ENCODE measurements around the gene C1orf198.

The C1orf198 gene, protein sequence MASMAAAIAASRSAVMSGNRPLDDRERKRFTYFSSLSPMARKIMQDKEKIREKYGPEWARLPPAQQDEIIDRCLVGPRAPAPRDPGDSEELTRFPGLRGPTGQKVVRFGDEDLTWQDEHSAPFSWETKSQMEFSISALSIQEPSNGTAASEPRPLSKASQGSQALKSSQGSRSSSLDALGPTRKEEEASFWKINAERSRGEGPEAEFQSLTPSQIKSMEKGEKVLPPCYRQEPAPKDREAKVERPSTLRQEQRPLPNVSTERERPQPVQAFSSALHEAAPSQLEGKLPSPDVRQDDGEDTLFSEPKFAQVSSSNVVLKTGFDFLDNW

GRCh38 chr1:230867903-230868735 is at the start of gene C1orf198:
Gene C1orf198, minus strand, starts transcription at chr1:230868521. Its CDS starts 9 bp downstream, at chr1:230868512.
- DNase-seq (ENCODE audit: low read depth), result peak; percentile 32

GRCh38 chr1:230917284-230918135 is 49.2 kb upstream of the C1orf198 start:
- DNase-seq (ENCODE audit: low read depth), result peak; percentile 41

DNA sequence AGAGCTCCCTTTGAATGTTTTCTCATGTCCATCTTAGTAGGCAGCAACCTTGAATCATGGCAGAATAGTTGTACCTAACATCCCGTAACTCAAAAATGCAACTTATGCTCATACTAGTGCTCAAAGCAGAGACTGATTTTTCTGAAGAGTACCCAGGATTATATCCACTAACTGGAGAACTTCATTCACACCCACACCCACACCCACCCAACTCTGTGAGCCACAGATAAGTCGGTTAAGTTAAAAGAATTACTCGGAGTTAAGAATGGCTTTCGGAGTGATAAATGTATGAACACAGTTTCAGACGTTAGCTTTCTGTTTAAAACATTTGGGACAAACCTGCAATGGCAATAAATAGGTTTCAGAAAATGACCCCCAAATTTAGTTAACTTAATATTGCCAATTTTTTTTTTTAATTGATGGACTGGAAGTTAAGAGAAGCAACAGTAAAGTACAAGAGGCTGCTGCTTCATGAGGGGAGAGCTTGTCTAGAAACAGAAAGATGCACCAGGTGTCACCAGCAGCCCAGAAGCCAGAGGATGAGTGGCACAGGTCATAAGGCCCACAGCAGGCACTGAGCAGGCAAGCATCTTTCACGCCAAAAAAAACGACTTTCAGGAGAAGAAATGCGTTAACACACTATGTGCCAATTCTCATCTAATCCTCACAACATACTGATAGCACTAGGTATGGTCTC is 48.4 kb upstream of the C1orf198 start:
- no peak for DNase-seq (ENCODE audit: low read depth)

GRCh38 chr1:230915078-230915477 is 46.8 kb upstream of the C1orf198 start:
- DNase-seq (ENCODE audit: low read depth), result no peak

GRCh38 chr1:230913496-230913895 is 45.2 kb upstream of the C1orf198 start:
- no peak for DNase-seq (ENCODE audit: low read depth)

GRCh38 chr1:230910755-230911117 is 42.4 kb upstream of the C1orf198 start:
- DNase-seq (ENCODE audit: low read depth), result no peak

GRCh38 chr1:230909974-230910754 is 41.8 kb upstream of the C1orf198 start:
- no peak for DNase-seq (ENCODE audit: low read depth)

DNA sequence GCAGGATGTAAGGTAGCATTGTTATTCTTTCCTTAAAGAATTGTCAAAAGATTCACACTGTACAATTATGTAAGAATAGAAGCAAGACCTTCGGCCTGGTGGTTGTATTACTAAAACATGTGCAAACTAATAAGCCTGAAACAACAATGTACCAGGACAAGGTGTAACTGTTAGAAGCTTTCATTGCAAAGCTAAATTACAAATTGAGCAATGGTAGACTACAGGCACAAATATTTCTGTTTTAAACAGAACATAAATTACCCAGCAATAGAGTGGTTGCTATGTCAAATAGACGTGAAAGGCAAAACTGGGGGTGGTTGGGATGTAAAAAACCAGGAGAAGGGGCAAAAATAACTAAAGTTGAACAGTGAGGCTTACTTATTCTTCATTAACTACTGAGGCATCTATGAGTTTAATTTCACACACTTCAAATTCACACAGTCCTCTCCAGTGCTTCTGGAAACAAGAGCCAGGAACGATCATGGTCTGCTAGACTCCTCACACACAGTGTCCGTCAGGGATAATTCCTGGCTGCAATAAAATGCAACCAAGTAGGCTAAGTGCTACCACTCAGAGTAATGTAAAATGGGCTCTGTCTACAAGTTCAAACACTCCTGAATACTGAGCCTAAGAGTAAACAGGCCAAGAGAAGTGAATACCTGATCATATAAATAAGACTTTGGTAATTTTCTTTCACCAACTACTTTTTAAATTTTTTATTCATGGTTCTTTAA is 39.3 kb upstream of the C1orf198 start:
- DNase-seq (ENCODE audit: low read depth), result no peak

- no peak for DNase-seq (ENCODE audit: low read depth)
Observed at GRCh38 chr1:230906226-230906625, 37.9 kb upstream of the C1orf198 start.

GRCh38 chr1:230905733-230906132 is 37.4 kb upstream of the C1orf198 start:
- no peak for DNase-seq (ENCODE audit: low read depth)

GRCh38 chr1:230902349-230902923 is 34.1 kb upstream of the C1orf198 start:
- no peak for DNase-seq (ENCODE audit: low read depth)

DNA sequence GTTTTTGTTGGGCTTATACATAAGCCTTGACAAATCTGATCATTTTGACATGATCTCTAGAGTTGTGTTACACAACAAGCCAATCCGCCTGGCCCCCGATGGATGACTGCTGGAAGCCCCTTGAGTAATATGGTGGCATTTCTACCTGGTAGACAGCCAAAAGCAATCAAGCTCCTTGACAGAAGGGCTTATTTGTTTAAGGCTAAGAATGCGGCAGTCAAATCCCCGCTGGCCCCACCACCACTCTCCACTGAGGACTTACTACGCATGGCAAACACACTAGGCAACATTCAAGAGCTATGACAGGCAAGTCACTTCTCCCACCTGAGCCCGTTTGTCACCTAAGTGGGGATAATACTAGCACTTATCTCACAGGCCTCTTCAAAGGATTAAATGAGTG is 33.4 kb upstream of the C1orf198 start:
- no peak for DNase-seq (ENCODE audit: low read depth)

DNA sequence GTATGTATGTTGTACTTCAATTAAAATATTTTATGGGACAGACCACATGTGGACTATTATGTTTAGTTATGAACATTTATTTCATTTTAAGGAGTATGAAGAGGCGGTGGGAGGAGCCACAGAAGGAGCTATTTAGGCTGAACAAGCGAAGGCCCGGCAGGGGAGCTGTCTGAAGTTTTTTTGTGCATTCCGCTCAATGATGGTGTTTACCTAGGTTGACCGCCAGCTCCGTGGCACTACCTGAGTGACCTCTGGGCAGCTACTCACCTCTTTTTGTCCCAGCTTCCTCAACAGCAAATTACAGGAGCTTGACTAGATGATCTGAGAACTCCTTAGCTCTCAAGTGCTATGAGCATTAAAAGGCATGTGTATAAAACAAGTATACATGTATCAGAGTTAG is 32.7 kb upstream of the C1orf198 start:
- DNase-seq (ENCODE audit: low read depth), result no peak

DNA sequence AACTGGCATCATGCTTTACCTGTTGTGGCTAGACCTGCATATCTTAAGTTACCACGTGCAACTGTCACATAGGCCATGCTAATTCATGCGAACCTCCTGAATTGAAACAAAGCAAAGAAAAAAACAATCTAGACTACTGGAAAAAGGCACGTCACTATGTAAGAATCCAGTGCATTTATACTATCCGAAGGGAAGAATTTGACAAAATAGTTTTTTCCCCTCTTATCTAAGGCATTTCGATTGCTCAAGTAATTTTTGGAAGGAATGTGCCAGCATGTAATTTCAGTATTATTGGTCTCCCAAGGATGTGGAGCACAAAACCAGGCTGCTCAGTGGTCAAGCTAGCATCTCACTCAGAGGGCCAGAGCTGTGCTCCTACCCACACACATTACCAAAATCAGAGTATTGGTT is 31.5 kb upstream of the C1orf198 start:
- no peak for DNase-seq (ENCODE audit: low read depth)

DNA sequence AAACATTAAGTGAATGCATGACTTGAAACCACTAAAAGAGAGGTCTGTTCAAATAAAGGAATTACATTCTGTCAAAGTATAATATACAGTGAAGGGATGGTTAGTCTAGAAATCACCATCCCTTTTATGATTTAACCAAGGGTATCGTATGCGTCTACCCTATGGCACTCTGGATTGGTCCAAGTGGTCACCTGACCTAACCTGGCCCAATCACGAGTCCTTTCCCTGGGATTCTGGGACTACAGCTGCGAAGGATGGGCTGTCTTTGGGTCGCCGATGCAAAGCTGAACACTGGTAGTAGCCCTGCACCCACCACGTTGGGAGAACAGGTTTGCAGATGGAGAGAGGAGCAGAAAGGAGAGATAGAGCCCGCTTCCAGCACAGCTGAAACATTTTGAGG is 30.4 kb upstream of the C1orf198 start:
- no peak for DNase-seq (ENCODE audit: low read depth)

- DNase-seq (ENCODE audit: low read depth), result no peak
Observed at GRCh38 chr1:230898144-230898543, 29.8 kb upstream of the C1orf198 start.

DNA sequence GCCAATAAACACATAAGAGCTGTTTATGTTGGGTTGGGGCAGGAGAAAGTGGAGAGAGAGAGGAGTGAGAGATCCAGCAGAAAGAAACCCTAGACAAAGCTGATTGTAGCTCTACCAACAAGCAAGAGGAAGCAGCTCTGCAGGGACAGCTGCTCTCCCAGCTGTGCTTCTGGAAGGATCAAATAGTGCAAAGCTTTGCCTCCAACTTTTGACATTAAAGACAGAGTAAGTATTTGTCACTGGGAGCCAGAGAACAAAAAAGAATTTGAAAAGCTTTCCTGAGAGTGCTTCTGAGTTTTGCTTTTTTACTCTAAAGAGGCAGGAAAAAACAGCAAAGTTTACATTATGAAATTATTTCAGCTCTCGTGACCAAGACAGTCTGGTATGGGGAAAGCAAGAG is 28.5 kb upstream of the C1orf198 start:
- no peak for DNase-seq (ENCODE audit: low read depth)

GRCh38 chr1:230895452-230895851 is 27.1 kb upstream of the C1orf198 start:
- DNase-seq (ENCODE audit: low read depth), result no peak

DNA sequence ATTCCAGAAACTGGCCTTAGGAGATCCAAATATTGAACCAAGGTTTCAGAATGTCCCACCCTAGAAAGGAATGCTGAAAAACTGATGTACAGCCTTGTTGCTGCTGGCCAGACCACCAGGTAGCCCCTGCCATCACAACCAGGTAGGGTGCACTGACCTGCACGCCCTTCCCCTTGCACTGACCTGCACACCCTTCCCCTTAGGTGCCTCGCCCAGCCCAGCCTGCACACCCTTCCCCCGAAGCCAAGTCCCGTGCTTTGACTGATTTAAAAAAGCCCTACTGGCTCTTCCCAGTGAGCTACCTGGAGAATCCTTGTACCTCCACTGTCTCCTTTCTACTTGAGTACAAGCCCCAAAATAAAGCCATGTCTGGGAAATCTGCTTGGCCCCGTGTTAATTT is 26.3 kb upstream of the C1orf198 start:
- no peak for DNase-seq (ENCODE audit: low read depth)

DNA sequence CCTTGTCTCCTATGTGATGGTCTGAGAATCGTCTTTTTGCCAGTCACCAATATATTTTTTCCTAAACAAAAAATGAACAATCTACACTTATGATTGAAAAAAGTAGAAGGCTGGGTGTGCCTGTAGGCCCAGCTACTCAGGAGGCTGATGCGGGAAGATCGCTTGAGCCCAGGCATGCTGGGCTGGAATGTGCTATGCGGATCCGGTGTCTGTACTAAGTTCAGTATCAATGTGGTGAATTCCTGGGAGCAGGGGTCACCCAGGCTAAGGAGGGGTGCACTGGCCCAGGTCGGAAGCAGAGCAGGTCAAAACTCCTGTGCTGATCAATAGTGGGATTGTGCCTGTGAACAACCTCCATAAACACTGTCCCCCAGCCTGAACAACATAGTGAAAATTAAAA is 25.7 kb upstream of the C1orf198 start:
- DNase-seq (ENCODE audit: low read depth), result no peak
